ENCODE data around the gene TSSK2. TPM values are rescaled to one million over a fixed set of nuclear protein-coding genes. Genes with fewer than 3 reads are reported as not detected.

Gene TSSK2
- total RNA-seq, 1 donor from 2014 or later, result not detected

DNA sequence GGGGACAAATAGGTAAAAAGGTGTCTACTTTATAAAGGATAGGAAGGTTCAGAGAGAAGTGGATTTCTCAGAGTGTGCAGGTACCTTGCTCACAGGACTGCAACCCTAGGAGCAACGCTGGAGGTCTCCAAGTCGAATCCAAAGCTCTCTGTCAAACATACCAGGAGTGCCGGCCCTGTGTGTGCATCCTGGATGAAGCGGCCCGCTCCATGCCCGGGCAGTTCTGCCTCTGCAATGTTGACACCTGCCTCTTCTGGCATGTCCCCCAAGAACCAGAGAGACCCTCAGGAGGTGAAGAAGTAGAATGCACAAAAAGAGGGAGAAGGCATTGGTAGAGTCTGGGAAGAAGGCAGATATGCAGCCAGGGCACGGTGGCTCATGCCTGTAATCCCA lies 3.1 kb upstream of the TSSK2 start:
- no peak for DNase-seq (ENCODE audit: low read depth)

DNA sequence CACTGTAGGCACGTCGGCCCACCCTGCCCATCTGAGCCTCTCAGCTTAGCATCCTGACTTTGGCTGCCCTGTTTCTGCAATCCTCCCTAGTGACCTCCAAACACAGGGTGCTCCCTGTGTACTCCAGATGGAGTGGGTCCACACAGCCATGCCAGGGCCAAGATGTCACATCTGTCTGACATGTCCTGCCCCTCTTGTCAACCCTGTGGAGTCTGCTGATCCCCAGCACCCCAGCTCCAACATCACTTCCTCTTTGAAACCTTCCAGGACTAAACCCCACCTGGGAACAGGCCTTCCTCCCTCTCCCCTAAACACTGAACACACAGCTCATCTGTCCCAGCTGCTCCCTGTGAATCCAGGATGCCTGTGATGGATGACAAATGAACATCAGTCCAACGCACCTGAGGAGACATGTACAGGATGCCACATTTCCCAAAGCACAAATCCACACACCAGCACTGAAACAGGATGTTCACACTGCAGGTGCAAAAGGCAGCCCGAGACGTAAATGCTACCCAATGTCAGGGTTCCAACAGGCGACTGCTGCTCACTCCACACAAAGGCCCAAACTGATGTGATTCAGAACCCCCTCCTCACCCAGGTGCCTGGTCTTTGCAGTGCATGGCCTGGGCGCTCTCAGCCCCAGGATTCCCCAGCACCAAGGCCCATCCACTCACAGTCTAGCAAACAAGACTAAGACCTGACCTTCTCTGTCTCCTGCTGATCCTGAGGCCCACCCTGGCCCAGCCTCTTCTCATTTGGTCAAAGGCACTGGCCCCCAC lies 2.0 kb upstream of the TSSK2 start:
- no peak overlapping the region for H3K4me3 ChIP-seq (ENCODE audit: low read depth, low read length)
- no peaks in the 10 kb centered on the region for H3K36me3 ChIP-seq (ENCODE audit: control insufficient read depth, insufficient read depth, low read length)
- TF ChIP-seq, protein P1, sequence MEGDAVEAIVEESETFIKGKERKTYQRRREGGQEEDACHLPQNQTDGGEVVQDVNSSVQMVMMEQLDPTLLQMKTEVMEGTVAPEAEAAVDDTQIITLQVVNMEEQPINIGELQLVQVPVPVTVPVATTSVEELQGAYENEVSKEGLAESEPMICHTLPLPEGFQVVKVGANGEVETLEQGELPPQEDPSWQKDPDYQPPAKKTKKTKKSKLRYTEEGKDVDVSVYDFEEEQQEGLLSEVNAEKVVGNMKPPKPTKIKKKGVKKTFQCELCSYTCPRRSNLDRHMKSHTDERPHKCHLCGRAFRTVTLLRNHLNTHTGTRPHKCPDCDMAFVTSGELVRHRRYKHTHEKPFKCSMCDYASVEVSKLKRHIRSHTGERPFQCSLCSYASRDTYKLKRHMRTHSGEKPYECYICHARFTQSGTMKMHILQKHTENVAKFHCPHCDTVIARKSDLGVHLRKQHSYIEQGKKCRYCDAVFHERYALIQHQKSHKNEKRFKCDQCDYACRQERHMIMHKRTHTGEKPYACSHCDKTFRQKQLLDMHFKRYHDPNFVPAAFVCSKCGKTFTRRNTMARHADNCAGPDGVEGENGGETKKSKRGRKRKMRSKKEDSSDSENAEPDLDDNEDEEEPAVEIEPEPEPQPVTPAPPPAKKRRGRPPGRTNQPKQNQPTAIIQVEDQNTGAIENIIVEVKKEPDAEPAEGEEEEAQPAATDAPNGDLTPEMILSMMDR (IDR thresholded peaks at IDR 0.05; ENCODE audit: insufficient read depth, low read length, poor library complexity, severe bottlenecking), result no peak
- H3K27me3 ChIP-seq (ENCODE audit: control insufficient read depth, insufficient read depth, low read length), result no peaks in the 10 kb centered on the region
- DNase-seq (ENCODE audit: low read depth), result no peak

More for the DNA sequence above, 3.1 kb upstream of the TSSK2 start:
- H3K36me3 ChIP-seq (ENCODE audit: control insufficient read depth, insufficient read depth, low read length), result no peaks in the 10 kb centered on the region
- no peaks in the 10 kb centered on the region for H3K27me3 ChIP-seq (ENCODE audit: control insufficient read depth, insufficient read depth, low read length)
- no peak overlapping the region for H3K4me3 ChIP-seq (ENCODE audit: low read depth, low read length)
- TF ChIP-seq, protein P1 (IDR thresholded peaks at IDR 0.05; ENCODE audit: insufficient read depth, low read length, poor library complexity, severe bottlenecking), result no peak

DNA sequence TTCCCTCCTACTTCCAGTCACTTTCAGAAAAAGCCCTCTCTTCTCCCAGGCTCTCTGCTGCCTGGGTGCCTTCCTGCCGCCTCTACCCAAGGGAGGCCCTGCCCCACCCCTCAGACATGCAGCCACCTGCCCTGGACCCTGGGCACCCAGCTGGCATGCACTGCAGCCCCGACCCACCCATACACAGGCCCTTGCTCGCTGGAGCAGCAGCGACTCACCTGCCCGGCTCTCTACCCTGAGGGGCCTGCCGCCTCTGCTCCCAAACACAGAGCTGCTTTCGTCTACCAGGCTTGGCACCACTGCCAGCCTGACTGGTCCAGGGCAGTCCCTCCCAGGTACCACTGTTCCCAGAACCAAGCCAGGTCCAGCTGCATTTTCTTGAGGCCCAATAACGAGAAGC lies 1.2 kb upstream of the TSSK2 start:
- no peak for DNase-seq (ENCODE audit: low read depth)
- H3K4me3 ChIP-seq (ENCODE audit: low read depth, low read length), result no peak overlapping the region

DNA sequence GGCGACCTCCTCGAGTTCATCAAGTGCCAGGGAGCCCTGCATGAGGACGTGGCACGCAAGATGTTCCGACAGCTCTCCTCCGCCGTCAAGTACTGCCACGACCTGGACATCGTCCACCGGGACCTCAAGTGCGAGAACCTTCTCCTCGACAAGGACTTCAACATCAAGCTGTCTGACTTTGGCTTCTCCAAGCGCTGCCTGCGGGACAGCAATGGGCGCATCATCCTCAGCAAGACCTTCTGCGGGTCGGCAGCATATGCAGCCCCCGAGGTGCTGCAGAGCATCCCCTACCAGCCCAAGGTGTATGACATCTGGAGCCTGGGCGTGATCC lies 542 bp downstream of the TSSK2 start:
- H3K36me3 ChIP-seq (ENCODE audit: control insufficient read depth, insufficient read depth, low read length), result no peaks in the 10 kb centered on the region

More for the DNA sequence above, 1.2 kb upstream of the TSSK2 start:
- no peaks in the 10 kb centered on the region for H3K36me3 ChIP-seq (ENCODE audit: control insufficient read depth, insufficient read depth, low read length)
- H3K27me3 ChIP-seq (ENCODE audit: control insufficient read depth, insufficient read depth, low read length), result no peaks in the 10 kb centered on the region
- TF ChIP-seq, protein P1 (IDR thresholded peaks at IDR 0.05; ENCODE audit: insufficient read depth, low read length, poor library complexity, severe bottlenecking), result no peak

DNA sequence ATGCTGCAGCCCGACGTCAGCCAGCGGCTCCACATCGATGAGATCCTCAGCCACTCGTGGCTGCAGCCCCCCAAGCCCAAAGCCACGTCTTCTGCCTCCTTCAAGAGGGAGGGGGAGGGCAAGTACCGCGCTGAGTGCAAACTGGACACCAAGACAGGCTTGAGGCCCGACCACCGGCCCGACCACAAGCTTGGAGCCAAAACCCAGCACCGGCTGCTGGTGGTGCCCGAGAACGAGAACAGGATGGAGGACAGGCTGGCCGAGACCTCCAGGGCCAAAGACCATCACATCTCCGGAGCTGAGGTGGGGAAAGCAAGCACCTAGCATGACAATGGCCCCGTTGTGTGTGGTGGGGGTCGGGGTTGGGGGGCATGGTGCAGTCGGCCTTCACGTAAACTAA lies 1.0 kb downstream of the TSSK2 start:
- Histone ChIP-seq H3K27me3 (ENCODE audit: control insufficient read depth, insufficient read depth, low read length) (no peaks in the 10 kb centered on the region), H3K36me3 (ENCODE audit: control insufficient read depth, insufficient read depth, low read length) (no peaks in the 10 kb centered on the region), H3K4me3 (ENCODE audit: low read depth, low read length) (no peak overlapping the region)
- DNase-seq (ENCODE audit: low read depth), result no peak
- TF ChIP-seq, protein P1 (IDR thresholded peaks at IDR 0.05; ENCODE audit: insufficient read depth, low read length, poor library complexity, severe bottlenecking), result no peak

More for the DNA sequence above, 542 bp downstream of the TSSK2 start:
- TF ChIP-seq, protein P1 (IDR thresholded peaks at IDR 0.05; ENCODE audit: insufficient read depth, low read length, poor library complexity, severe bottlenecking), result no peak
- Histone ChIP-seq H3K4me3 (ENCODE audit: low read depth, low read length) (no peak overlapping the region), H3K27me3 (ENCODE audit: control insufficient read depth, insufficient read depth, low read length) (no peaks in the 10 kb centered on the region)
- no peak for DNase-seq (ENCODE audit: low read depth)
